ENCODE data around the gene SLC15A4. TPM values are rescaled to one million over a fixed set of nuclear protein-coding genes. Genes with fewer than 3 reads are reported as not detected.
"Not testable (repeated sequence)": the region's sequence is repeated elsewhere in the genome, so short reads cannot be mapped to it uniquely, and the experiment has no call there.

The SLC15A4 gene
- total RNA-seq, 2 donors from 2014 or later, result 28.2 to 39.5 TPM

- Histone ChIP-seq H3K27me3 (ENCODE audit: control insufficient read depth, insufficient read depth, low read length, poor library complexity, severe bottlenecking) (no peaks in the 10 kb centered on the region), H3K9me3 (ENCODE audit: control insufficient read depth, low read length) (no peaks in the 10 kb centered on the region), H3K36me3 (ENCODE audit: control insufficient read depth, insufficient read depth, low read length) (peaks cover 87% of the 10 kb centered on the region), H3K9ac (ENCODE audit: extremely low read depth, low read length, poor library complexity, severe bottlenecking) (no peak overlapping the region), H3K27ac (ENCODE audit: low read depth, low read length) (no peak overlapping the region), H3K4me1 (ENCODE audit: control insufficient read depth, insufficient read depth, low read length) (peaks cover 8% of the 10 kb centered on the region), H3K4me3 (ENCODE audit: low read length) (no peak overlapping the region)
- H3K27me3 Mint-ChIP-seq (ENCODE audit: insufficient read depth), result no peaks in the 10 kb centered on the region
- H3K9me3 Mint-ChIP-seq, result no peaks in the 10 kb centered on the region
- H3K27ac Mint-ChIP-seq, result no peak overlapping the region
- no peak overlapping the region for H3K4me3 Mint-ChIP-seq
- WGBS, 2 experiments (ENCODE audit: insufficient coverage in 1 of 2, insufficient read length in 1 of 2), result 95 to 97% methylated on average over 13 to 14 of the region's 14 CpGs
- TF ChIP-seq CTCF (conservative IDR thresholded peaks at IDR 0.05), result no peak
- H3K4me1 Mint-ChIP-seq, result peaks cover 3% of the 10 kb centered on the region
- DNase-seq, result no peak
- peaks cover 59% of the 10 kb centered on the region for H3K36me3 Mint-ChIP-seq (ENCODE audit: low read depth)
Observed at GRCh38 chr12:128807161-128807724, 16.5 kb downstream of the SLC15A4 start.

- no peak for DNase-seq
- H3K9me3 ChIP-seq (ENCODE audit: control insufficient read depth, low read length), result no peaks in the 10 kb centered on the region
- H3K36me3 Mint-ChIP-seq (ENCODE audit: low read depth), result peaks cover 61% of the 10 kb centered on the region
- 66 to 88% methylated on average over 4 to 9 of the region's 9 CpGs for WGBS, 2 experiments (ENCODE audit: insufficient coverage in 1 of 2, insufficient read length in 1 of 2)
- no peaks in the 10 kb centered on the region for H3K9me3 Mint-ChIP-seq
- H3K4me3 Mint-ChIP-seq, result no peak overlapping the region
- no peak overlapping the region for H3K9ac ChIP-seq (ENCODE audit: extremely low read depth, low read length, poor library complexity, severe bottlenecking)
- no peak overlapping the region for H3K27ac ChIP-seq (ENCODE audit: low read depth, low read length)
- no peaks in the 10 kb centered on the region for H3K27me3 ChIP-seq (ENCODE audit: control insufficient read depth, insufficient read depth, low read length, poor library complexity, severe bottlenecking)
- no peak overlapping the region for H3K27ac Mint-ChIP-seq
- H3K27me3 Mint-ChIP-seq (ENCODE audit: insufficient read depth), result no peaks in the 10 kb centered on the region
- no peak overlapping the region for H3K4me3 ChIP-seq (ENCODE audit: low read length)
- H3K4me1 ChIP-seq (ENCODE audit: control insufficient read depth, insufficient read depth, low read length), result peaks cover 4% of the 10 kb centered on the region
- no peak for TF ChIP-seq CTCF (conservative IDR thresholded peaks at IDR 0.05)
- peaks cover 3% of the 10 kb centered on the region for H3K4me1 Mint-ChIP-seq
- H3K36me3 ChIP-seq (ENCODE audit: control insufficient read depth, insufficient read depth, low read length), result peaks cover 83% of the 10 kb centered on the region
Observed at GRCh38 chr12:128806573-128806972, 17.2 kb downstream of the SLC15A4 start.

- not testable (repeated sequence) for H3K27me3 Mint-ChIP-seq (ENCODE audit: insufficient read depth); H3K9me3 ChIP-seq (ENCODE audit: control insufficient read depth, low read length); H3K4me1 ChIP-seq (ENCODE audit: control insufficient read depth, insufficient read depth, low read length); DNase-seq; H3K4me1 Mint-ChIP-seq; H3K27me3 ChIP-seq (ENCODE audit: control insufficient read depth, insufficient read depth, low read length, poor library complexity, severe bottlenecking); H3K27ac Mint-ChIP-seq; H3K4me3 ChIP-seq (ENCODE audit: low read length); H3K4me3 Mint-ChIP-seq; H3K27ac ChIP-seq (ENCODE audit: low read depth, low read length); H3K9me3 Mint-ChIP-seq; H3K9ac ChIP-seq (ENCODE audit: extremely low read depth, low read length, poor library complexity, severe bottlenecking)
- WGBS, 2 experiments (ENCODE audit: insufficient coverage in 1 of 2, insufficient read length in 1 of 2), result 97 to 100% methylated on average over 1 to 5 of the region's 5 CpGs
- H3K36me3 Mint-ChIP-seq (ENCODE audit: low read depth), result peaks cover 69% of the 10 kb centered on the region
- peaks cover 84% of the 10 kb centered on the region for H3K36me3 ChIP-seq (ENCODE audit: control insufficient read depth, insufficient read depth, low read length)
Observed at GRCh38 chr12:128805406-128805805, 18.4 kb downstream of the SLC15A4 start.

GRCh38 chr12:128804762-128805161 is 19.0 kb downstream of the SLC15A4 start:
- Histone ChIP-seq H3K9ac (ENCODE audit: extremely low read depth, low read length, poor library complexity, severe bottlenecking) (no peak overlapping the region), H3K4me1 (ENCODE audit: control insufficient read depth, insufficient read depth, low read length) (no peaks in the 10 kb centered on the region), H3K9me3 (ENCODE audit: control insufficient read depth, low read length) (no peaks in the 10 kb centered on the region), H3K36me3 (ENCODE audit: control insufficient read depth, insufficient read depth, low read length) (peaks cover 85% of the 10 kb centered on the region), H3K27ac (ENCODE audit: low read depth, low read length) (no peak overlapping the region), H3K27me3 (ENCODE audit: control insufficient read depth, insufficient read depth, low read length, poor library complexity, severe bottlenecking) (no peaks in the 10 kb centered on the region), H3K4me3 (ENCODE audit: low read length) (no peak overlapping the region)
- H3K4me3 Mint-ChIP-seq, result no peak overlapping the region
- no peak for TF ChIP-seq CTCF (conservative IDR thresholded peaks at IDR 0.05)
- peaks cover 75% of the 10 kb centered on the region for H3K36me3 Mint-ChIP-seq (ENCODE audit: low read depth)
- no peak for DNase-seq
- no peaks in the 10 kb centered on the region for H3K9me3 Mint-ChIP-seq
- H3K27ac Mint-ChIP-seq, result no peak overlapping the region
- WGBS, 2 experiments (ENCODE audit: insufficient coverage in 1 of 2, insufficient read length in 1 of 2), result 93 to 94% methylated on average over 6 to 7 of the region's 8 CpGs
- no peaks in the 10 kb centered on the region for H3K27me3 Mint-ChIP-seq (ENCODE audit: insufficient read depth)
- H3K4me1 Mint-ChIP-seq, result no peaks in the 10 kb centered on the region
